ENCODE measurements around the gene POFUT1. TPM values are rescaled to one million over a fixed set of nuclear protein-coding genes. Genes with fewer than 3 reads are reported as not detected.

POFUT1 gene
- total and polyA plus RNA-seq, 2 donors (not counting 3 experiments of a cell fraction or from before 2014, with no cell fraction given): 29.0 to 51.4 TPM

GRCh38 chr20:32158351-32158750 lies 49.3 kb upstream of the POFUT1 start:
- no peaks in the 10 kb centered on the region for H3K27me3 ChIP-seq (ENCODE audit: control insufficient read depth in 2 of 2, insufficient read depth in 2 of 2, low read length in 2 of 2)
- no peak overlapping the region for H3K4me2 ChIP-seq (ENCODE audit: insufficient read depth, low read length)
- H4K20me1 ChIP-seq (replicated peaks; ENCODE audit: control insufficient read depth, extremely low read depth, insufficient read depth, low read length): no peaks in the 10 kb centered on the region
- H3K9me1 ChIP-seq (replicated peaks; ENCODE audit: control insufficient read depth, extremely low read depth, insufficient read depth, low read length): no peaks in the 10 kb centered on the region
- no peak overlapping the region for H2AFZ ChIP-seq (ENCODE audit: low read depth, low read length)
- no peak for FAIRE-seq
- H3K4me3 ChIP-seq (replicated peaks in 1 of 3; ENCODE audit: insufficient read depth in 1 of 3, low read depth in 1 of 3, low read length in 3 of 3): no peak overlapping the region
- TF ChIP-seq POLR2A (IDR thresholded peaks at IDR 0.05; ENCODE audit: low read depth, low read length) (no peak), MYC (IDR thresholded peaks at IDR 0.05; ENCODE audit: low read depth, low read length) (no peak), POLR2AphosphoS5 (IDR thresholded peaks at IDR 0.05; ENCODE audit: insufficient read depth, low read depth, low read length) (no peak), JUN (IDR thresholded peaks at IDR 0.05; ENCODE audit: borderline replicate concordance, insufficient read depth, insufficient read length, low read depth) (no peak), GATA2 (IDR thresholded peaks at IDR 0.05; ENCODE audit: insufficient read depth, insufficient read length, low read depth, low read length) (no peak), EZH2 (IDR thresholded peaks at IDR 0.05; ENCODE audit: borderline replicate concordance, low read depth, low read length, severe bottlenecking) (no peak), CTCF (IDR thresholded peaks at IDR 0.05; ENCODE audit: extremely low read depth in 1 of 2, insufficient read depth in 1 of 2, low read depth in 1 of 2, low read length in 2 of 2) (no peak), FOS (IDR thresholded peaks at IDR 0.05; ENCODE audit: borderline replicate concordance, insufficient read depth, low read length) (no peak), MAX (IDR thresholded peaks at IDR 0.05; ENCODE audit: insufficient read depth, insufficient read length) (no peak)
- no peak for DNase-seq (ENCODE audit: low read depth, low spot score)
- H3K36me3 ChIP-seq (ENCODE audit: control insufficient read depth in 2 of 2, extremely low read depth in 1 of 2, insufficient read depth in 2 of 2, low read length in 2 of 2): peaks cover 7 to 34% of the 10 kb centered on the region in 2 experiments
- peaks cover 14% of the 10 kb centered on the region for H3K4me1 ChIP-seq (ENCODE audit: control insufficient read depth, extremely low read depth, insufficient read depth, low read length)
- no TSS peak for BruUV-seq (replicated peaks)
- no peak overlapping the region for H3K9ac ChIP-seq (replicated peaks; ENCODE audit: extremely low read depth, insufficient read depth, low read length)
- H3K27ac ChIP-seq (ENCODE audit: insufficient read depth, low read depth, low read length): no peak overlapping the region
- POLR2A ChIA-PET: no interaction called here
- H3K79me2 ChIP-seq (ENCODE audit: control insufficient read depth, insufficient read depth, low read length): no peaks in the 10 kb centered on the region
- intact Hi-C loops (cut with micrococcal nuclease) (loop anchor here (5.0 kb wide), 1 partner anchor 494 kb away; no protein-coding TSS in a partner anchor), dilution Hi-C loops (cut with MboI; ENCODE audit: extremely low pct_ligation_motif_present, low sequenced_read_pairs) (no loop called here)
- H3K9me3 ChIP-seq (replicated peaks; ENCODE audit: control insufficient read depth, insufficient read depth, low read length): no peaks in the 10 kb centered on the region
- CTCF ChIA-PET: no interaction called here
